H1 (cell line): ENCODE results near the gene SIK1.
"Not testable (repeated sequence)": the region's sequence is repeated elsewhere in the genome, so short reads cannot be mapped to it uniquely, and the experiment has no call there.

Experiments used
- CBX8 ChIP-seq: fragments of 300-800, 300-1000 bp; sonication (generic); IDR thresholded peaks from 2 replicates; pipeline ENCODE4 v1.7.1; 2016; ENCODE audit warnings: low read depth, low read length, borderline replicate concordance
- CEBPB ChIP-seq: IDR thresholded peaks from 2 replicates; pipeline ENCODE4 v1.6.1; 2012; ENCODE audit warnings: low read depth, low read length
- EZH2 ChIP-seq: fragments of 200-600 bp; sonication (generic); IDR thresholded peaks from 2 replicates; pipeline ENCODE4 v1.7.1; 2012; ENCODE audit warnings: low read depth, mild to moderate bottlenecking, moderate library complexity, low read length, inconsistent platforms; ENCODE audit not compliant: severe bottlenecking
- GABPA ChIP-seq: IDR thresholded peaks from 2 replicates; pipeline ENCODE4 v1.6.1; 2011; ENCODE audit warnings: mild to moderate bottlenecking, low read length, moderate library complexity, borderline replicate concordance; ENCODE audit not compliant: insufficient read depth
- KDM1A ChIP-seq: fragments of 200-600, 300-600 bp; sonication (generic); IDR thresholded peaks from 2 replicates; pipeline ENCODE4 v1.7.1; 2016; ENCODE audit warnings: mild to moderate bottlenecking, low read length, borderline replicate concordance
- NRF1 ChIP-seq: IDR thresholded peaks from 2 replicates; pipeline ENCODE4 v1.6.1; 2011; ENCODE audit warnings: mild to moderate bottlenecking, low read depth, low read length, improper control_type of control experiment
- TAF1 ChIP-seq: IDR thresholded peaks from 2 replicates; pipeline ENCODE4 v1.6.1; 2011; ENCODE audit warnings: mild to moderate bottlenecking, low read depth, low read length
- TF ChIP-seq, protein P1 (sequence below), 3 experiments: IDR thresholded peaks; 1 replicate in 2 of 3; 2 replicates in 1 of 3; pipeline versions ENCODE4 v1.5.1 to v1.6.1; 2011; ENCODE audit warnings: low read length in 3 of 3, mild to moderate bottlenecking in 3 of 3, inconsistent platforms in 2 of 3, low read depth in 1 of 3, moderate library complexity in 1 of 3; ENCODE audit not compliant: insufficient read depth in 1 of 3; ENCODE audit errors: control extremely low read depth in 1 of 3

DNA sequence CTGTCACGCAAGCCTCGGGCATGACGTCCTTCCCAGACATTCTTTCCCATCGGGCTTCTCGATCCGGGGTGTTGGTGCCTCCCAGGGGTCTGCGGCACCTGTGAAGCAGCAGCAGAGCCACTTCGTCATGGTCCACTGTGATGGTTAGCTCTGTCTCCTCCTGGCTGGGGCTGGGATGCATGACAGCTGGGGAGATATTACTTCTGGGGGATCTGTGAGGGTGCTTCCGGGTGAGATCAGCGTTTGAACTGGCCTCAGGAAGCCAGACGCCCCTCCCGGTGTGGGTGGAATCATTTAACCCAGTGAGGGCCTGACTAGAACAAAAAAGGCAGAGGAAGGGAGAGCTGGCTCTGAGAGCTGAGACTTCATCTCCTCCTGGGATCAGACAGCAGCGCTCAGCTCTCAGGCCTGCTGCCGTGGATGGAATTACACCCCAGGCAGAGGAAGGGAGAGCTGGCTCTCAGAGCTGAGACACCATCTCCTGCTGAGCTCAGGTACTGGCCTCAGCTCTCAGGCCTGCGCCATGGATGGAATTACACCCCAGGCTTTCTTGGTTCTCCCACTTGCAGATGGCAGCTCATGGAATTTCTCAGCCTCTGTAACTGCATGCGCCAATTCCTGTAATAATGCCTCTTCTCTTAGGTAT is 44.8 kb upstream of the SIK1 start:
- TF ChIP-seq, protein P1, sequence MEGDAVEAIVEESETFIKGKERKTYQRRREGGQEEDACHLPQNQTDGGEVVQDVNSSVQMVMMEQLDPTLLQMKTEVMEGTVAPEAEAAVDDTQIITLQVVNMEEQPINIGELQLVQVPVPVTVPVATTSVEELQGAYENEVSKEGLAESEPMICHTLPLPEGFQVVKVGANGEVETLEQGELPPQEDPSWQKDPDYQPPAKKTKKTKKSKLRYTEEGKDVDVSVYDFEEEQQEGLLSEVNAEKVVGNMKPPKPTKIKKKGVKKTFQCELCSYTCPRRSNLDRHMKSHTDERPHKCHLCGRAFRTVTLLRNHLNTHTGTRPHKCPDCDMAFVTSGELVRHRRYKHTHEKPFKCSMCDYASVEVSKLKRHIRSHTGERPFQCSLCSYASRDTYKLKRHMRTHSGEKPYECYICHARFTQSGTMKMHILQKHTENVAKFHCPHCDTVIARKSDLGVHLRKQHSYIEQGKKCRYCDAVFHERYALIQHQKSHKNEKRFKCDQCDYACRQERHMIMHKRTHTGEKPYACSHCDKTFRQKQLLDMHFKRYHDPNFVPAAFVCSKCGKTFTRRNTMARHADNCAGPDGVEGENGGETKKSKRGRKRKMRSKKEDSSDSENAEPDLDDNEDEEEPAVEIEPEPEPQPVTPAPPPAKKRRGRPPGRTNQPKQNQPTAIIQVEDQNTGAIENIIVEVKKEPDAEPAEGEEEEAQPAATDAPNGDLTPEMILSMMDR (IDR thresholded peaks at IDR 0.05; ENCODE audit: control extremely low read depth in 1 of 3, insufficient read depth in 1 of 3, low read depth in 1 of 3, low read length in 3 of 3) = not testable (repeated sequence)
- TF ChIP-seq GABPA, EZH2, TAF1, KDM1A, CEBPB, NRF1, CBX8: not testable (repeated sequence)
